BJ (cell line): ENCODE measurements around the gene ALDOB. TPM values are rescaled to one million over a fixed set of nuclear protein-coding genes. Genes with fewer than 3 reads are reported as not detected.

ENCODE experiments used
- CTCF ChIA-PET: fragments of 350-600 bp; formaldehyde crosslinking; extraction: SDS; loops from one replicate; lab custom pipeline; 2021; ENCODE audit warnings: antibody characterized with exemption, inconsistent platforms; lab: Yijun Ruan, JAX
- POLR2A ChIA-PET: fragments of 300-600 bp; sonication (Branson Sonifier 250); formaldehyde crosslinking; extraction: SDS; loops from one replicate; lab custom pipeline; 2021; ENCODE audit warnings: antibody characterized with exemption; lab: Charles Lee
- DNase-seq: peaks from one replicate; pipeline ENCODE4 v3.0.0-alpha.2; 2011; ENCODE audit warnings: low read depth
- H3K27me3 ChIP-seq: 2 replicates; pipeline ENCODE4 v1.6.0; 2011; ENCODE audit warnings: low read length; ENCODE audit not compliant: control insufficient read depth, insufficient read depth
- H3K36me3 ChIP-seq: 2 replicates; pipeline ENCODE4 v1.5.1; 2011; ENCODE audit warnings: low read length; ENCODE audit not compliant: control insufficient read depth, insufficient read depth
- H3K4me3 ChIP-seq: 2 replicates; pipeline ENCODE4 v1.5.1; 2011; ENCODE audit warnings: low read depth, mild to moderate bottlenecking, control low read depth, low read length
- CTCF ChIP-seq: IDR thresholded peaks from 2 replicates; pipeline ENCODE4 v1.5.1; 2011; ENCODE audit warnings: low read depth, mild to moderate bottlenecking, control low read depth, inconsistent platforms, low read length, moderate library complexity; ENCODE audit not compliant: insufficient read depth
- polyA plus RNA-seq: library from polyadenylated mRNA; depleted of rRNA; stranded (reverse); fragments of >200 nt; gene quantifications from 2 replicates; pipeline ENCODE4 v1.2.3, GENCODE V29; 2011

ALDOB gene
- polyA plus RNA-seq, 1 experiment: not detected

- Histone ChIP-seq H3K27me3 (no peaks in the 10 kb centered on the region), H3K4me3 (no peak overlapping the region), H3K36me3 (peaks cover 9% of the 10 kb centered on the region)
- no peak for TF ChIP-seq CTCF
- POLR2A ChIA-PET: no interaction called here
- no peak for DNase-seq
- CTCF ChIA-PET: no interaction called here
These were observed 43.3 kb upstream of the ALDOB start for GRCh38 chr9:101478906-101479305.

- no peak for DNase-seq
- TF ChIP-seq CTCF: 0 out of 2 replicates have a peak, but pooled peaks have one; percentile 5
- Histone ChIP-seq H3K27me3 (no peaks in the 10 kb centered on the region), H3K36me3 (peaks cover 10% of the 10 kb centered on the region), H3K4me3 (no peak overlapping the region)
- POLR2A ChIA-PET: no interaction called here
- CTCF ChIA-PET: interaction anchor here (1.1 kb wide), 1 partner anchor 19 kb away, joined by 3 read pairs; no protein-coding TSS in a partner anchor
These were observed 42.9 kb upstream of the ALDOB start for GRCh38 chr9:101478444-101478843.

GRCh38 chr9:101477736-101478135, 42.2 kb upstream of the ALDOB start:
- Histone ChIP-seq H3K36me3 (peaks cover 10% of the 10 kb centered on the region), H3K4me3 (no peak overlapping the region), H3K27me3 (no peaks in the 10 kb centered on the region)
- CTCF ChIA-PET: interaction anchor here (1.1 to 24.3 kb wide), 3 partner anchors 19 to 50 kb away, joined by 3 to 490 read pairs (median 5); partner anchors contain the start of gene RNF20
- no peak for TF ChIP-seq CTCF
- DNase-seq: no peak
- POLR2A ChIA-PET: no interaction called here

- ChIA-PET CTCF (interaction anchor here (2.0 to 24.3 kb wide), 2 partner anchors 19 to 50 kb away, joined by 5 to 490 read pairs; partner anchors contain the start of gene RNF20), POLR2A (no interaction called here)
These were observed 41.6 kb upstream of the ALDOB start for GRCh38 chr9:101477214-101477613.

GRCh38 chr9:101476576-101477208, 41.1 kb upstream of the ALDOB start:
- no peak for DNase-seq
- POLR2A ChIA-PET: no interaction called here

More at GRCh38 chr9:101477214-101477613, 41.6 kb upstream of the ALDOB start:
- Histone ChIP-seq H3K4me3 (no peak overlapping the region), H3K27me3 (no peaks in the 10 kb centered on the region), H3K36me3 (peaks cover 10% of the 10 kb centered on the region)
- no peak for TF ChIP-seq CTCF
- DNase-seq: no peak

More at GRCh38 chr9:101476576-101477208, 41.1 kb upstream of the ALDOB start:
- no peak overlapping the region for H3K4me3 ChIP-seq
- H3K36me3 ChIP-seq: peaks cover 10% of the 10 kb centered on the region
- H3K27me3 ChIP-seq: no peaks in the 10 kb centered on the region
- CTCF ChIA-PET: interaction anchor here (2.0 to 24.3 kb wide), 2 partner anchors 18 to 51 kb away, joined by 5 to 490 read pairs; partner anchors contain the start of gene RNF20
- TF ChIP-seq CTCF: no peak
